Ramos (cell line): Measurements from ENCODE around the gene LINS1.
"Not testable (repeated sequence)": the region's sequence is repeated elsewhere in the genome, so short reads cannot be mapped to it uniquely, and the experiment has no call there.

Source experiments
- in situ Hi-C: fragments of 300-500 bp; cut with MboI; formaldehyde crosslinking; loops from one replicate; pipeline ENCODE4 v1.14.3; 2022; ENCODE audit warnings: low sequenced_read_pairs; ENCODE audit not compliant: unreplicated experiment

The LINS1 gene

DNA sequence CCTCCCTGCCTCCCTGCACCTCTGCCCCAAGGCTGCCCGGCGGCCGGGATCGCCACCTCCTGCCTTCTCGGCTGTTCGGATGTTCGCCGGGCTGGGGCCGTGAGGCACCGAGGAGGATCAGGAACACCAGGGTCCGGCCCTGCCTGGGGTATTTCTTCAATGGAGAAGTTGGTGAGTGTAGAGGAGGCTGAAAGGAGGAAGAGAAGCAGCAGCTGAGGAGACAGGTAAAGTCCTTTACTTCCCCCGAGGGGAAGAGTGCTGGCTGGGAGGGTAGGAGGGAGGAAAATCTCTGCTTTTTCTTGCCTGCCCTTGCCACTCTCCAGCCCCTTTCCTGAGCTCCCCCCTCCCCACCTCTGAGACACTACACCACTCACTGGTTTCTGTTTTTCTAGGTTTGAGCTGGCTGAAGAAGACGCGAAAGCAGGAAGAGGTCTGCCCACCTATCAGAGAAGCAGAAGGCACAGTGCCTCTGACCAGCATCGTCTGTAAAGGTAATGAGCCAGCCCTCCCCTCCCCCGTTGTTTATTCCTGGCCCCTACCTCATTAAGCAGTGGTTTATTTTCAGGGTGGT lies 924 bp upstream of the LINS1 start:
- in situ Hi-C loops, result loop anchor here (10.0 kb wide), 1 partner anchor 662 kb away; no protein-coding TSS in a partner anchor

DNA sequence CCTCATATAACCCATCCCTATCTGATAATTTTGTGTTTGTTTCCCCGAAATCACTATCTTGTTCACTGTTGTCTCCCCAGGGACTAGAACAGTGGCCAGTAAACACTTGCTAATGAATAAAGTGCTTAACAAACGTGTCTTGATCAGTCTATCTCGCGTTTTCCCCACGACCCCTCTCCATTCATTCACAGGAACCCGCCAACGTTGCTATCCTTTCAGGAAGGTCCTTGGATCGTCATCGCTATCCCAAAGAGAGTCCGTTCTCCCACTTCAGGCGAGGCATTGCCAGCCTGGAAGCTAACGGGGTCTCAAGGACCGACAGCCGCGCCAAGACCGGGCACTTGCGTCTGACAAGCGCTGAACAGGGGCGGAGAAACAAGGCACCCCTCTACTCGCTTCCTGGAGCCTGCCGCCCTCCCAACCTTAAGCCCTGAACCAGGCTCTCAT lies 344 bp downstream of the LINS1 start:
- in situ Hi-C loops, result loop anchor here (10.0 kb wide), 1 partner anchor 663 kb away; no protein-coding TSS in a partner anchor

DNA sequence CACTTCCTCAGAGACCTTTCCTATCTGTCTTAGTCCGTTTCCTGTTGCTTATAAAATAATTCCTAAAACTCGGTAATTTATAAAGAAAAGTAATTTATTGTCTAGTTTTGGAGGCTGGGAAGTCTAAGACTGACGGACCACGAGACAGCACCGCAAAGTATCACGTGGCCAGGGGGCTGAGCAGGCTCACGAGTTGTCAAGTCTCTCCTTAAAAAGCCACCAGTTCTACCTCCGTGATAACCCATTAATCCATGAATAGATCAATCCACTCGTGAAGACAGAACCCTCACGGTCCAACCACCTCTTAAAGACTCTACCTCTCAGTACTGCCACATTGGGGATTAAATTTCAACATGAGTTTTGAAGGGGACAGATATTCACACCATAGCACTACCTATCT lies 821 bp downstream of the LINS1 start:
- in situ Hi-C loops, result loop anchor here (10.0 kb wide), 1 partner anchor 664 kb away; no protein-coding TSS in a partner anchor

DNA sequence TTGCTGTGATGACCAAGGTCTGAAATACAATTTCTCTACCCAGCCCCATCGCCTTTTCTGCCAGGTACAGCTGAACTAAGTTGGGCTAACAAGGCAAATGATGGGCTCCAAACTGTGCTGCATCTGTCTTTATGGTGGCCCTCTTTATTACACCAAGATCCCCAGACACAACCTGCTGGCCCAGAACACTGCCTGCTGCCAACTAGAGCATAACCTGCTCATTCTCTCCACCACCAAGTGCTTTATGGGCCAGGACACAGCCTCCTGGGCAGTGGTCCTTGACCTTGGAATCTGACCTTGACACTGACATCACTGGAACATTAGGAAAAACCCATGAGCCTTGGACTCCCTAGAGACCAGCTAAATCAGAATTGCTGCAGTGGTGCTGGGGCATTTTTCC lies 3.3 kb downstream of the LINS1 start:
- in situ Hi-C loops, result no loop called here

DNA sequence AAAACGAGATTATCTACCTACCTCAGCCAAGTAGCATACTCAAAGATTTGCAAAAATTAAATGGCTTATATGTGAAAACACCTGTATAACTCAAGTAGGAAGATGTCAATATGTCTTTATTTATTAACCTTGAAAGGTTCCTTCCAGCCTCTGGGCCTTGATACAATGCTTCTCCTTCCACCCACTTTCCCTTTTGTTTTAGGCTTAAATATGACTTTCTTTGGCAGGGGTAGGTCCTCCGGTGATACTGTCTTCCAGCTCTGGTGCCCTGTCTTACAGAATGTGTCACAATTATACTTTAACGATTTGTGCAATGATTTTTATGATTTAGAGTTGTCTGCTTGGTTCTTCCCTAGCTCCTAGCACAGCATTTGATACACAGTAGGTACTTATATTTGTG lies 4.1 kb downstream of the LINS1 start:
- in situ Hi-C loops, result no loop called here

DNA sequence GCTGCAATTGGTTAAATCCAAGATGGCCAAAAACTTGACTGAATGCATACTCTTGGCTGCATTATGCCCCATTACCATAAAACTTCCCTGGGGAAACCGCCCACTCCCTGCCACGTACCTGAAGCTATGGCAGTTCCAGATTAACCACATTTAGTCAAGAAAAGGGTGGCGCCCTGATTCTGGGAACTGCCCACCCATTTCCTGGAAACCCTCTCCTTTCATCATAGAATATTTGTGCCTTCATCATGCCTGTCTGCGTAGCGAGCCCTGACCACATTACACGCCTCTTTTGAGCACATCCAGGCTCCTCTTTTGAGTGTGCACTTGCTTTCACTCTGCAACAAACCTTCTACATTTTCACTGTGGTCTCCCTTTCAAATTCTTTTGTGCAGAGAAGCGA lies 5.2 kb downstream of the LINS1 start:
- in situ Hi-C loops, result no loop called here

DNA sequence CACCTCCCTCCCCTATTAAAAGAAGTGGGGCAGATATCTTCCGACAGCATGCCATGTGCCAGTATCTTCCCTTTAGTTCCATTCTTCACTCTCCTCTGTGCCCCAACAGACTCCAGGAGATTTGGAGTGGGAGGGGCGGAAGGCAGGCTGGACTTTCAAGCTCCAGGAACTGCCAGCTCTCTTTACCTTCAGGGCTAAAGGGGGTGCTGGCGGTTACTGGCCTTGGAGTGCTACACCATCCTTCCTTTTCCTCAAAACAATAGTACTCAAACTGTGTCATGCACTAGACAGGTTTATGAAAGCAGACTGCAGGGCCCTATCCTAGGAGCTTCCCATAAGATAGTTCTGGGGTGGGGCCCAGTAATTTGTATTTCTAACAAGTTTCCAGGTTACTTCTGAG lies 6.0 kb downstream of the LINS1 start:
- in situ Hi-C loops, result no loop called here

DNA sequence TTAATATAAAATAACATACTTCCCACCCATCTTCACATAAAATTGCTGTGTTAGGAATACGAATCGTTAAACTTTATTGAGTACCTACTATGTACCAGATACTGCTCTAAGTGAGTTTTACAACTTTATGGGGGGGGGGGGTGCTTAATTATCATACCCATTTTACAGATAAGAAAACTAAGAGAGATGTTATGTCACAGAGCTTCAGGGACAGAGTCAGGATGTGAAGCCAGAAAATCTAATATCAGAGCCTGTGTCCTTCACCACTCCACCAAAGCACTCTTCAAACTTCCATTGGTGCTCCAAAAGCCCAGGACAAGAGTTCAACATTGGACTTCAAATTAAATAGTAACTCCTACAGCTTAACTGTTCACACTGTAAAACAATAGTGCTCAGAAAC lies 8.6 kb downstream of the LINS1 start:
- in situ Hi-C loops, result no loop called here

DNA sequence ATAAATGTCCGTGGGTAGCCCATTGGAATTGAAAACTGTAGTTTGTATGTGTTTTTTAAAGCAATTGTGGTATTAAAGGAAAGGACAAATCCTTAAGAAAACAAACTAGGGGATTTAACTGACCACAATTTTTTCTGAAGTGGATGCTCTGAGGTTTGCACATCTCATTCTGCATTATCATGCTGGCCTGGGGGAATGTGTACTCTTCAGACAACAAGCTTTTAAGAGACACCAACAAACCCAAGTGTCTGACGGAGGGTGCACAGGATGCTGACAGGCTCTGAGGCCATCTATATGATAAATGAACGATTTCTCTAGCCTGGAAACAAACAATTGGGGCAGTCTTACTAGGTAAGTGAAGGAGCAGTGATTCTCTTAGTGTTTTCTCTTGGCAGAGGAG lies 9.1 kb downstream of the LINS1 start:
- in situ Hi-C loops, result no loop called here

DNA sequence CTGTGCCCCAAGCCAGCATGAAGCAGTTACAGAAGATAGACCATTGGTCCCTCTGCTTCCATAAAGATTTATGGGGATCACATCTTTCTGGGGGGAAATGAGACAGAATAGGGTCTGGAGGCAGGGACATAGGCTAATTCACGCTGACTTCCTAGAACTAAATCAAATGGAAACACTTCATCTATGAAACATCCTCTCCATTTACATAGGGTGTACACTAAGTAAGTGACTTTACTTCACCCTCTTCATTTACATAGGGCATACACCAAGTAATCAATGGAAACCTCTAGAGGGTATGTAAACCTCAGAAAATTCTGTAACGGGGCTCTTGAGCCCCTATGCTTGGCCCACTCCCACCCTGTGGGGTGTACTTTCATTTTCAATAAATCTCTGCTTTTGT lies 10.1 kb downstream of the LINS1 start:
- in situ Hi-C loops, result no loop called here

DNA sequence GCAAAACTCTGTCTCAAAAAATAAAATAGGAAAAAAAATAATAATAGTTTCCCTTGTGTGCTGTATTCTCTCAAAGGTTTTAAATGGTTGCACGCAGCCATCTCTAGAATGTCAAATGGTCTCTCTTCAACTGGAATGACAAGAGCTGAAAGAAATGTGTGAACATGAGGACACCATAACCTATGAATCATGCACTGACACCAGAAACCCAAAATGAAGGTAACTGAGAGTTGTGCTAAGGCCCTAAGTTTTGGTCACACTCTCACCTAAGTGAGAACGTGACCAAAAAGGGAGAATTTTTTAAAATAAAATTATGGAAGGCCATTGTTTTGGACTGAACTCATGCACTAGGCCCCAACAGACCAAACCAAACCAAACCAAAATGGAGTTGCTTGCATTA lies 10.8 kb downstream of the LINS1 start:
- in situ Hi-C loops, result not testable (repeated sequence)

DNA sequence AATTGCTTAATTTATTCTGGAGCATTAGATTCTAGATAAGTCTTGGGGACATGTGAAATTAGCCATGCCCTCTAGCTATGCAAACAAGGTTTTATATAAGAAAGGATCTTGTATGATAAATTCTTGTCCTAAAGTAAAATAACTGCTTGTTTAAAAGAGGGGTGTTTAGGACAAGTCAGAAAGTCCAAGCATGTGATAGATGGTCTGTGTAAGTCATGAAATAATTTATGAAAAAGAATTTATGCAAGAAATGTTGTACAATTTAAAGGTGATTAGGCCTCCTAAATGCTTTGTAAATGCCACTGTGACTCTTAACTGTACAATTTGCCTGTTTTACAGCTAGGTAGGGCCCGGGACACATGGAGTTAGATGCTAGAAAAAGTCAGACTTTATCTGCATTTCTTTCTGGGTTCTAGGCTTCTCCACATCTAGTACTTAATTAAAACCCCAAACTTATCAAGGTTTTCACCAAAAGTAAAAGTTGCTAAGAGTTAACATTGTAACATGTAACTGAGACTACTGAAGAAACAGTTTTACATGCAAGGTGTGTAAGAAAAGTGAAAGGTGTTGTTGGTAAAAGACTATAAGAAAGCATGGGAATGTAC lies 13.2 kb downstream of the LINS1 start:
- in situ Hi-C loops, result no loop called here

DNA sequence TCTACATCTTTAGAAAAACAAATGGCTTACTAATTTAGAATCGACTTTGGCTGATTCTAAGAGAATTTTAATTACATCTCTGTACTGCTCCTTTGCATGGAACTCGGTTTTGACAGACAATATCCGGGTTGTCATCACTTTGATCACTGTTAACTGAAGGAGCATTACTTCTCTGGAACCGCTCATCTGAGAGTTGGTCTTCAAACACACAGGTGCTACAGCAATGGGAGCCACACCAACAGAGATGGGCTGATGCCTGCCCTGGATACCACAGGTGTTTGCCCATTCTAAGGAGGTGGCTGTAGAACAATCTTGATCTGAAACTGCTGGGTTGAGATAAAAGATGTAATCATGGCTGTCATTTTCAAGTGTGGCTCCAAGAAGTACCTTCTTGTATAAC lies 21.6 kb downstream of the LINS1 start:
- in situ Hi-C loops, result no loop called here

DNA sequence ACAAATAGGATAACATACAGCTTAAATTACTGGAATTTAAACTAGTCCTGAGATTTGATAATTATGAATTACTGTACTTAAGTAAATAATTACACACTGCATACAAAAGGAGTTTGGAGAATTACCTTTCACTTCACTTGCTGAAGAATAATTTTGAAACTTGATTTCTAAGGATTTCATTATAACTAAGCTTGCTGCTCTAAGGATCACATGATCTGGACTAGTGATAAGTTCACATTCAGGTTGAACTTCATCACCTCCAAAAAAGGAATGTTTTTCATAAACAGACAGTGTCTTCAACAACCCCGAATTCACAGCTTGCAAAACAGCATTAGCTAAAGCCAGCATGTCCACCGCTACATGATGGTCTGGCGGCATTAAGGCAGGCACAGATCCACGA lies 28.5 kb downstream of the LINS1 start:
- in situ Hi-C loops, result no loop called here

DNA sequence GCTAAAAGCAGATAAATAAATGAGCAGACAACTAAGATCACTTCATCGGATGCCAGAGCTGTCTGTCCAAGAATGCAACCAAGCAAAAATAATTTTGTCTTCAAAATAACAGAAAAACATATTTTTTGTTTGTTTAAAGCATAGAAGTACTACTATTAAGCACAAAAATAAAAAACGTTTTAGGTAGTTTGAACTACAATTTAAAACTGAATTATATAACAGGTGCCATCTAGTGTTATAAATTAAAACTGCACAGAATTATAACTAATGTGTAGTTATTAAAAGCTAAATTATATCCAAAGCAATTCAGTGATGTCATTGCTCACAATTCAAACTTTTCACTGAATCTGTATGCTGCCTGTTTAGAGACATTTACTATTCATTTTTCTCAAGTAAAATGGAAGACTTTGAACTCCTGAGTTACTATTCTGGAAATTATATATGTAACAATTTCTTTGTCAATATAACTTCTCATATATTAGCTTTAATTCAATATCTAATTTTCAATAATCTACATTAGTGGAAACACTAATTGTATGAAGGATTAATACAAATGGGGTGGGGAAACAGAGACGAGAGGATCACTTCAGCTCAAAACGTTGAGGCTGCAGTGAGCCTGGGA lies 29.5 kb downstream of the LINS1 start:
- in situ Hi-C loops, result no loop called here

DNA sequence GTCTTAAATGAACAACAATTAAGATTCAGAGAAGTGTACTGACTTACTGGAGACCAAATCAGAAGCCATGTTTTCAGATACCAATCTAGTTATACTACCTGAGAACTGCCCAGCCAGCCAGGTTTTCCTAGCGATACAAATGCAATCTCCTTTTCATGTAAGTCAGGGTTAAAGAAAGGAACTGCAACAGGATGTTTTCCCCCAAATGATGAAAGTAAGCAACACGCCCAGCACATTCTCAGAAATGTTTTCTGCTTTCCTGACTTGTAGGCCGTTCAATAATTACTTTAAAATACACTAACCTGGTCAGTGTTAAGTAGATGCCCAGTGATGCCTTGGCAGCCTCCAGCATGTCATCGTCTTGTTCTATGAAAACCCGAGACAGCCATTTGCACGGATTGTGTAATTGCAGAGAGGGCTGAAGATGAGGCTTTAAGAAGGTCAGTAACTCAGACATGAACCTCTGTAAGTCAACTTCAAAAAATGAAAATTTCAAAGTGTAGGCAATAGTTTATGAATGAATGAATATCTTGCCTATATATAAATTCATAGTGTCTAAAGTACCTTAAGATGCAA lies 30.3 kb downstream of the LINS1 start:
- in situ Hi-C loops, result no loop called here

DNA sequence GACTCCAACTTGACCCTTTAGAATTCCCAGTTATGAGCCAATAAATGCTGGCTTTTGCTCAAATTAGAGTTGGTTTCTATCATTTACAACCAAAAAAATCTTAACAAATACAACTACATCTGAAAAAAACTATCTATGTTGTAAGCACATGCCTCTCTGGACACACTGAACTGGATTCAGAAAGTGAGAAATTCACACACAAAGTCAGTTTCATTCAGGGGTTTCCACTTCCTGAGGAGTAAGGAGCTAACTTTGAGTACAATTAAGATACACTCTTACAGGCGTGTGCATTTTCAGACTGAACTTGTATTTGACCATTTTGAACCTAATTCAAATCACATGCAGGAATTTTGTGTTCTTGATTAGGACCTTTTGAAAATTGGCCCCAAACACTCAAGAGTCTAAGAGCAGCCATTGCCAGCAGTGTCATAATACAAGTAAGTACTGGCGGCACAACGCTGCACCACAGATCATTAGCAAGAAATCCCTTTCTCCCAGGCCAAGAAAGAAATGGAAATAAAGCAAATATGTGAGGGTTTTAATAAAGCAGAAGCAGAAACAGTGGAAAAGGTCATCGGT lies 31.2 kb downstream of the LINS1 start:
- in situ Hi-C loops, result no loop called here

DNA sequence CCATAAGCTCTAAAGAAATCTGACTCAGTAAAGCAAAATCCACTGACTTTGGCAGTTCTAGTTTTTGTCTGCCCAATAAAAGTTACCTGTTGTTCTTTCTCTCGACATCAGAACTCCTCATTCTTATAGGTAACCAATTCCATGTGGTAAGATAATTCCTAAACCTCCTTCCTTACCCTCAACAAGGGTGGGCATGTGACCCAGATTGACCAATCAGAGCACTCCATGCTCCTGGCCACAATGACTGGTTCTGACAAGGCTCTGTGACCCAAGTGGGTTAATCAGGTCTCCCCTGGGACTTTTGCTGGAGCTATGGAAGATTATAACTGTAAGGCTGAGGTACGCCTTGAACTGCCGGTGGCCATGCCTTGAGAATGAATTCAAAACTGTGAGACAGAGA lies 31.7 kb downstream of the LINS1 start:
- in situ Hi-C loops, result no loop called here

DNA sequence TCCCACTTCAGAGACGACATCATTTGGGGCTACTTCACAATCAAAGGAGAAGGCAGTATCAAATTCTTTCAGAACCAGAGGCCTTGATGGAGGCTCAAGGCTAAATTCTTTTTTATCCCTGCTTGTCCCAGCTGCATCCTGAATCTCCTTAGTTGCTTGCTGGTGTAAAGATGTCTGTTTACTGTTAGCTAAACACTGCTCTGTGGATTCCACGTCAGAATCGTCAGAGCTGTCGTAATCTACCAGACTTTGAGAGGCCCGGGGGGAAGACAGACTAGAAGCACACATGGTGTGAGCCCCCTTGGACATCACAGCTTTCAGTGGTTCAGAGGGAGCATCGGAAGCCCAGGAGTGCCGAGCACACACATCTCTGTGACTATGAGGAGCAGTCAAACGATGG lies 32.6 kb downstream of the LINS1 start:
- in situ Hi-C loops, result no loop called here

DNA sequence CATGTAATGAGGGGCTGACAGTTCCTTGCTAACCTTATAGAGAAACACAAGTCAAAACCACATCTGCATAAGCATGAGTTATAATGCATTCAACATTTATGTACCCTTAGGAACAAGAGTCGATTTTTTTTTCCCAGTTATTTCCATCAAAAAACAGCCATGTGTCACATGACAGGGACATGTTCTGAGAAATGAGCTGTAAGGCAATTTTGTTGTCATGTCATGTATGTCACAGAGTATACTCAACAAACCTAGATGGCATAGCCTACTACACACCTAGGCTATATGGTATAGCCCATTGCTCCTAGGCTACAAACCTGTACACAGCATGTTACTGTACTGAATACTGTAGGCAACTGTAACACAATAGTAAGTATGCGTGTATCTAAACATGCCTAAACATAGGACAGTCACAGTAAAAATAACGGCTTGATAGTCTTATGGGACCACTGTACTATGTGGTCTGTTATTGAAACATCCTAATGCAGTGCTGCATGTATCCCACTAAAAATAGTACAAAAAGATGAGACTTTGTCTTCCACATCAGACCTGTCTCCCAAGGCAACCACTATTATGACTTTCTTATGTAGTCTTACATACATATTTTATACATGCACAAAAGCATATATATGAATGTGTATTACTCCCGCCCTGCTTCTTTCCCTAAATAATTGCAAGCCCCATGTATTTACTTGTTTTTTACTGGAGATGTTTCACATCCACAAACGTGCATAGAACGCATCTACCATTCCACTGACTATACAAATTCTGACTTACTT lies 34.9 kb downstream of the LINS1 start:
- in situ Hi-C loops, result no loop called here
